Transverse colon (tissue), 4 donors: Measurements from ENCODE around the gene HOXA6. TPM values are rescaled to one million over a fixed set of nuclear protein-coding genes. Genes with fewer than 3 reads are reported as not detected.

Experiments used
- DNase-seq: peaks from one replicate; pipeline ENCODE4 v3.0.0-alpha.2; 2019
- H3K27ac ChIP-seq, 4 donors: fragments of 200-600 bp; sonication (generic); 2 replicates each; pipeline ENCODE4 v1.5.1; 2016 to 2018; ENCODE audit warnings: inconsistent platforms in 4 of 4
- H3K27me3 ChIP-seq: fragments of 200-600 bp; sonication (generic); 2 replicates; pipeline ENCODE4 v1.5.1; 2017; ENCODE audit warnings: inconsistent platforms
- H3K36me3 ChIP-seq, 4 donors: fragments of 200-600 bp; sonication (generic); 2 replicates each; pipeline ENCODE4 v1.5.1; 2017 to 2019; ENCODE audit warnings: inconsistent platforms in 4 of 4
- H3K4me1 ChIP-seq, 4 donors: fragments of 200-600 bp; sonication (generic); 2 replicates each; pipeline ENCODE4 v1.5.1; 2017 to 2020; ENCODE audit warnings: inconsistent platforms in 4 of 4
- H3K4me3 ChIP-seq, 4 donors: fragments of 200-600 bp; sonication (generic); 1 replicate in 1 of 4; 2 replicates in 3 of 4; pipeline versions ENCODE4 v1.5.1 to v1.6.1; 2017 to 2019; ENCODE audit warnings: inconsistent platforms in 4 of 4
- H3K9me3 ChIP-seq, 2 donors: fragments of 200-600 bp; sonication (generic); 2 replicates each; pipeline ENCODE4 v1.5.1; 2017 to 2019; ENCODE audit warnings: inconsistent platforms in 2 of 2
- CTCF ChIP-seq, 5 experiments: fragments of 200-600 bp in 3 of 5; fragments of 450-650 bp in 2 of 5; sonication (generic) in 3 of 5; IDR thresholded peaks; 1 replicate in 2 of 5; 2 replicates in 3 of 5; pipeline ENCODE4 v1.5.1; 2016 to 2017; ENCODE audit warnings: antibody characterized with exemption in 5 of 5, inconsistent platforms in 3 of 5, mild to moderate bottlenecking in 2 of 5, moderate library complexity in 1 of 5
- EP300 ChIP-seq: sonication (generic); formaldehyde crosslinking; IDR thresholded peaks from one replicate; pipeline ENCODE4 v1.6.1; 2017; ENCODE audit warnings: antibody characterized with exemption, low read depth
- POLR2A ChIP-seq: fragments of 450-650 bp; IDR thresholded peaks from one replicate; pipeline ENCODE4 v1.6.1; 2016; ENCODE audit warnings: antibody characterized with exemption, mild to moderate bottlenecking, moderate library complexity
- POLR2AphosphoS5 ChIP-seq, 3 donors: sonication (generic); formaldehyde crosslinking; IDR thresholded peaks; one replicate each; pipeline ENCODE4 v1.6.1; 2016; ENCODE audit warnings: antibody characterized with exemption in 3 of 3
- WGBS, 2 donors: methylation state at CpG; one replicate each; pipeline ENCODE4 v1.1.5; 2018; ENCODE audit warnings: low coverage in 1 of 2; 5-methylcytosine and 5-hydroxymethylcytosine counted together
- in situ Hi-C, 4 donors: fragments of 200-750 bp; cut with MboI; loops; one replicate each; pipeline versions ENCODE4 v1.15.0 to v1.15.1; 2017; ENCODE audit warnings: low sequenced_read_pairs in 3 of 4, low pct_ligation_motif_present in 1 of 4, low pct_unique_long_range_greater_than_20kb in 1 of 4
- intact Hi-C: fragments of 100-400 bp; cut with DNase I; formaldehyde crosslinking; loops from one replicate; pipeline ENCODE4 v1.15.1; 2023; ENCODE audit warnings: low total_unique reads
- total RNA-seq, 4 donors: library from RNA; depleted of rRNA; stranded (reverse); fragments of >200 nt; gene quantifications; one replicate each; pipeline ENCODE4 v1.1.0, GENCODE V29; 2016

The HOXA6 gene
- total RNA-seq, 4 donors from 2014 or later = 12.9 to 27.8 (median 17.3) TPM

DNA sequence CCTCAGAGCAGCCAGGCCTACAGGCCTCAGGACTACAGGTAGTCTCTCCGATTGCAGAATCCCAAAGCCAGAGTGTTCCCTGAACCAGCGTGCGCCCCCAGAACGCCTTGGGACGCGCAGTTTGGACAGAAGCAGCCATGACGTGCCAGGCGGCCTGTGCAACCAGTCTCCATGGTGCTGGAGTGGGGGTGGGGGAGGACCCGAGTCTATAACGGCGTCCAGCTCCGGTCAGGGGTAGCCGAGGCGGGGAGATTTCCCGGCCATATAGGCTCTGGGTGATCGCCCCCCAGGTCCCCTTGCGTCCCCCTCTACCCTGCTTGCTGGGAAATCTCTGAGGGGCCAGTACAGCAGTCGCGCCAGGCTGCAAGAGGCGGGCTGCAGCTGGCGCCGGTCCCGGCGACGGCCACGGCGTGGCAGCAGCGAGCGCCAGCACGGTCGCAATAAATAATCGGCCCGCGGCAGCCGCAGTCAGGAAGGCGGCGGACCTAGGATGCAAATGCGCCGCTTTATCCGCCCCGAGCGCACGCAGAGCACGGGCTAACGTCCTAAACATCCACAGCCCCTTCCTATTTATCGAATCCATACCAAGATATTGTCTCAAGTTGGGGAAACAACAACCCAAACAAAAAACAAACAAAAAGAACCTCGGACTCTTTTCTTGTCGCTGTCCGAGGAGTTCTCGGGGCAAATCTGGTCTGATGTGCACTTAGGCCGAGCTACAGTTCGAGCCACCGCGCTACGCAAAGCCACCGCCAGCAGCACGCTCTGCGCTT, 3.2 kb upstream of the HOXA6 start:
- H3K27me3 ChIP-seq = peaks cover 58% of the 10 kb centered on the region
- DNase-seq = peak; percentile 86
- peak; percentile 96 for TF ChIP-seq POLR2A
- peak; percentile 96 to 98 (median 98) for TF ChIP-seq POLR2AphosphoS5 (IDR thresholded peaks at IDR 0.05)
- peak; percentile 86 to 97 (median 93) for TF ChIP-seq CTCF (IDR thresholded peaks at IDR 0.05)
- TF ChIP-seq EP300 = no peak
- no peaks in the 10 kb centered on the region for H3K36me3 ChIP-seq
- H3K4me3 ChIP-seq = peak overlapping the region; percentile 71 to 81 (median 76)
- in situ Hi-C loops (loop anchor here in 3 of 4 donors (10.0 to 25.0 kb wide), 4 partner anchors 786 to 1288 kb away; no protein-coding TSS in a partner anchor), intact Hi-C loops (no loop called here)
- H3K27ac ChIP-seq = peak overlapping the region; percentile 95 to 99 (median 98)
- H3K9me3 ChIP-seq = no peaks in the 10 kb centered on the region
- peaks cover 21 to 85% (median 64%) of the 10 kb centered on the region in 4 donors for H3K4me1 ChIP-seq
- 1% methylated on average over 48 of the region's 58 CpGs; no CpG with 5 or more reads in 1 of the 2 donors for WGBS, 2 donors

DNA sequence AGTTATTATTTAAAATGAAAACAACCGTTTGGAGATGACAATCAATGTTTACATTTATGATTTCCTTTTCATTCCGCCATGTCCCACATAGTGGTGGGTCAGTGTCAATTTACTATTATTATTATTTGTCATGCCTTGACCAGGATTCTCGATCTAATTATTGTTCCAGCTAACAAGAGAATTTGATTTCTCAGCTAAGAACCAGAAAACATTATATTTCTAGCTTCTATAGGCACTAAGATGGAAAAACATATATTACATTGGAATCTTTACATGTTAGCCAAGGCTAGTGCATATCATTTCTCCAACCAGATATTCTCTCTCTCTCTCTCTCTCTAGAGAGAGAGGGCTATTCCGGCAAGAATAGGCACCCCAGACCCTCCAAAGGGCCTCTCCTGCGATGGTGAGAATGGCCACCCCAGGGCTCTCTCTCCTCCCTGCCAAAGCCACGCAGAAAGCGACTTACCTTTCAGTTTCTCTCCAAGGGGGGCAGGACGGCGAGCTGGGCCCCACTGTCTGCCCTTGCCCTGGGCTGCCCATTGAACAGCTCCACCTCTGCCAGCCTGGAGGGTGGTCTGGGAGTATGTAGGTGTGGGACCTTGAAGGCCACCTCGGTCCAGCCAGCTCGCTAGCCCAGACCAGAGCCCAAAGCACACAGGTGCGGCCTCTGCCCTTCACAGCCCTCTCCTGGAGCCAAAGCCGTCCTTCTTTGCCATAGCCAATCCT, 2.4 kb upstream of the HOXA6 start:
- Histone ChIP-seq H3K4me1 (peaks cover 18 to 86% (median 65%) of the 10 kb centered on the region in 4 donors), H3K36me3 (no peaks in the 10 kb centered on the region), H3K27ac (peak overlapping the region; percentile 95 to 99 (median 98)), H3K4me3 (peak overlapping the region; percentile 71 to 81 (median 76)), H3K27me3 (peaks cover 50% of the 10 kb centered on the region), H3K9me3 (no peaks in the 10 kb centered on the region)
- in situ Hi-C loops = loop anchor here in 3 of 4 donors (10.0 to 25.0 kb wide), 5 partner anchors 295 to 1288 kb away; no protein-coding TSS in a partner anchor
- TF ChIP-seq EP300 (no peak), POLR2A (no peak), CTCF (IDR thresholded peaks at IDR 0.05) (no peak), POLR2AphosphoS5 (IDR thresholded peaks at IDR 0.05) (no peak)
- WGBS, 2 donors = 6 to 15% methylated on average over 3 to 13 of the region's 13 CpGs
- intact Hi-C loops = loop anchor here (5.0 kb wide), 2 partner anchors 43 to 293 kb away; no protein-coding TSS in a partner anchor
- DNase-seq = peak; percentile 40

DNA sequence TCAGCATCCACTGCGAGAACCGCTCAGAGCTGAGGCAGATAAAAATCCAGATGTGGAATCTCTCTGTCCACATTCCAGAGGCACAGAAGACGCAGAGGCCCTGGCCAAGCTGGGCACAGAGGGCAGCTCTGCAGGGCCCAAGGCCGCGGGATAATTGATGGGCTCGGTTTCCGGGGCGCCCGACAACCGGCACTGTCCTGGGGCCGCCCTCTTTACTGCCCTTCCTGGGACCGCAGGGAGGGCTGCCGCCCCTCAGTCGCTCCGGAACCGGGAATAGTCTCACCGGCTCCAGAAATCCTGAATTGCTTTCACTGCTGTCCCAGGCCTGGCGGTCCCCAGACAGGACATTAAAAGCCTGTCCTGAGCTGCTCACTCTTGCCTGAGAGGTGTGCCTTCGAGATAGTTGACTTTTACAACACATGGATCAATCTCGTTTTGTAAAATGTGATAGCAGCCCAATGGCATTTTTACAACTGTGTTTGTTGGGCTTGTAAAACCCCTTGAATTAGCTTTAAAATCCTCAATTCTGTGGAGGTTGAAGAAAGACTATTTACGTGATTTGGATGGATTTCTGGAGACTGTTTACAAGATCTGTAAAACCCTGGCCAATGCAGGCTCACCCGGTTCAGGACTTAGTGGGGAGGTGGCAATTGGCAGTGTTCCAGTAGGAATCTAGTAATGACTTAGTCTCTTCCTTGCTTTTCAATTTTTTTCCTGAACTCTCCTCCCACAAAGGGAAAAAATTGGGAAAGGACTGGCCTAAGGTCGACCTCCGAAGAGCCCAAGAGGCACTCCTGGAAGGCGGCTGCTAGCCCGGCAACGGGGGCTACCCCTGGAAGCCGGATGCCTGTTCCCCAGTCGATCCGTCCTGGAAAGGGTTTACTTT, 1.4 kb upstream of the HOXA6 start:
- WGBS, 2 donors = 9 to 20% methylated on average over 10 to 29 of the region's 30 CpGs
- H3K27ac ChIP-seq = peak overlapping the region; percentile 95 to 99 (median 98)
- DNase-seq = peak; percentile 57
- no peaks in the 10 kb centered on the region for H3K9me3 ChIP-seq
- TF ChIP-seq CTCF (IDR thresholded peaks at IDR 0.05) (no peak), POLR2AphosphoS5 (IDR thresholded peaks at IDR 0.05) (peak; percentile 34 to 61 (median 52)), EP300 (no peak), POLR2A (peak; percentile 17)
- intact Hi-C loops = loop anchor here (5.0 kb wide), 2 partner anchors 42 to 292 kb away; no protein-coding TSS in a partner anchor
- in situ Hi-C loops = loop anchor here in 3 of 4 donors (10.0 kb wide), 1 partner anchor 294 kb away; no protein-coding TSS in a partner anchor
- peaks cover 11 to 87% (median 65%) of the 10 kb centered on the region in 4 donors for H3K4me1 ChIP-seq
- H3K27me3 ChIP-seq = peaks cover 40% of the 10 kb centered on the region
- peak overlapping the region; percentile 54 to 79 (median 72) for H3K4me3 ChIP-seq
- H3K36me3 ChIP-seq = no peaks in the 10 kb centered on the region
